Suppressor macrophage treated with lipopolysaccharide for 1 hour (primary cell): ENCODE measurements around the gene CTBP1.

Experiments
- DNase-seq, 3 donors: peaks; one replicate each; pipeline ENCODE4 v3.0.0-alpha.2; 2020 to 2022

CTBP1 gene

GRCh38 chr4:1283711-1284110 is 34.8 kb upstream of the CTBP1 start:
- peak in 1 of 3 donors; percentile 32 for DNase-seq

GRCh38 chr4:1279253-1279652 is 30.3 kb upstream of the CTBP1 start:
- no peak for DNase-seq

- DNase-seq: peak in 2 of 3 donors; percentile 37 to 49
Measured at GRCh38 chr4:1277667-1278665, 29.0 kb upstream of the CTBP1 start.

- DNase-seq: no peak
Measured at GRCh38 chr4:1276984-1277383, 28.1 kb upstream of the CTBP1 start.

- DNase-seq: no peak
Measured at GRCh38 chr4:1274871-1275270, 25.9 kb upstream of the CTBP1 start.

- no peak for DNase-seq
Measured at GRCh38 chr4:1271686-1272085, 22.8 kb upstream of the CTBP1 start.

- DNase-seq: no peak
Measured at GRCh38 chr4:1269209-1269608, 20.3 kb upstream of the CTBP1 start.

GRCh38 chr4:1266881-1267763 is 18.2 kb upstream of the CTBP1 start:
- DNase-seq: no peak

- no peak for DNase-seq
Measured at GRCh38 chr4:1265351-1265750, 16.4 kb upstream of the CTBP1 start.

GRCh38 chr4:1264942-1265341 is 16.0 kb upstream of the CTBP1 start:
- no peak for DNase-seq

- no peak for DNase-seq
Measured at GRCh38 chr4:1261107-1261928, 12.4 kb upstream of the CTBP1 start.

- no peak for DNase-seq
Measured at GRCh38 chr4:1260418-1261106, 11.6 kb upstream of the CTBP1 start.

GRCh38 chr4:1259966-1260365 is 11.0 kb upstream of the CTBP1 start:
- DNase-seq: no peak

GRCh38 chr4:1258457-1258856 is 9.5 kb upstream of the CTBP1 start:
- no peak for DNase-seq

GRCh38 chr4:1255699-1256098 is 6.8 kb upstream of the CTBP1 start:
- DNase-seq: no peak

- DNase-seq: peak in 2 of 3 donors; percentile 46 to 55
Measured at GRCh38 chr4:1255151-1255550, 6.2 kb upstream of the CTBP1 start.

- no peak for DNase-seq
Measured at GRCh38 chr4:1253831-1254230, 4.9 kb upstream of the CTBP1 start.

GRCh38 chr4:1252928-1253492 is 4.1 kb upstream of the CTBP1 start:
- no peak for DNase-seq

GRCh38 chr4:1251773-1252066 is 2.8 kb upstream of the CTBP1 start:
- DNase-seq: no peak

GRCh38 chr4:1250921-1251772 is 2.2 kb upstream of the CTBP1 start:
- DNase-seq: no peak

- DNase-seq: no peak
Measured at GRCh38 chr4:1250527-1250812, 1.5 kb upstream of the CTBP1 start.
